IPS-11a (cell line): ENCODE results near the gene ITSN1.
"Not testable (repeated sequence)": the region's sequence is repeated elsewhere in the genome, so short reads cannot be mapped to it uniquely, and the experiment has no call there.

Experiments
- H3K4me3 ChIP-seq: one replicate; pipeline ENCODE4 v1.5.1; 2013; ENCODE audit warnings: low read depth, low read length, control low read depth

The ITSN1 gene

GRCh38 chr21:33721081-33721480, 78.8 kb downstream of the ITSN1 start:
- H3K4me3 ChIP-seq = no peak overlapping the region

GRCh38 chr21:33729139-33729538, 86.8 kb downstream of the ITSN1 start:
- H3K4me3 ChIP-seq = not testable (repeated sequence)

GRCh38 chr21:33729641-33730040, 87.3 kb downstream of the ITSN1 start:
- H3K4me3 ChIP-seq = no peak overlapping the region

GRCh38 chr21:33731447-33731846, 89.1 kb downstream of the ITSN1 start:
- no peak overlapping the region for H3K4me3 ChIP-seq

GRCh38 chr21:33732038-33732437, 89.7 kb downstream of the ITSN1 start:
- no peak overlapping the region for H3K4me3 ChIP-seq

- H3K4me3 ChIP-seq = no peak overlapping the region
These were observed 91.3 kb downstream of the ITSN1 start for GRCh38 chr21:33733601-33734000.

- H3K4me3 ChIP-seq = no peak overlapping the region
These were observed 92.0 kb downstream of the ITSN1 start for GRCh38 chr21:33734291-33734690.

GRCh38 chr21:33734818-33735217, 92.5 kb downstream of the ITSN1 start:
- no peak overlapping the region for H3K4me3 ChIP-seq

GRCh38 chr21:33736569-33736968, 94.3 kb downstream of the ITSN1 start:
- no peak overlapping the region for H3K4me3 ChIP-seq

GRCh38 chr21:33739701-33740100, 97.4 kb downstream of the ITSN1 start:
- no peak overlapping the region for H3K4me3 ChIP-seq

- no peak overlapping the region for H3K4me3 ChIP-seq
These were observed 105.1 kb downstream of the ITSN1 start for GRCh38 chr21:33747420-33747819.

GRCh38 chr21:33748903-33749302, 106.6 kb downstream of the ITSN1 start:
- H3K4me3 ChIP-seq = no peak overlapping the region

- no peak overlapping the region for H3K4me3 ChIP-seq
These were observed 107.7 kb downstream of the ITSN1 start for GRCh38 chr21:33750017-33750416.

GRCh38 chr21:33751120-33751519, 108.8 kb downstream of the ITSN1 start:
- no peak overlapping the region for H3K4me3 ChIP-seq

GRCh38 chr21:33751533-33751932, 109.2 kb downstream of the ITSN1 start:
- no peak overlapping the region for H3K4me3 ChIP-seq

- H3K4me3 ChIP-seq = no peak overlapping the region
These were observed 110.0 kb downstream of the ITSN1 start for GRCh38 chr21:33752260-33752659.

- no peak overlapping the region for H3K4me3 ChIP-seq
These were observed 111.6 kb downstream of the ITSN1 start for GRCh38 chr21:33753886-33754285.

- H3K4me3 ChIP-seq = no peak overlapping the region
These were observed 112.2 kb downstream of the ITSN1 start for GRCh38 chr21:33754481-33754880.

- H3K4me3 ChIP-seq = no peak overlapping the region
These were observed 113.1 kb downstream of the ITSN1 start for GRCh38 chr21:33755354-33755753.

GRCh38 chr21:33760641-33761440, 118.5 kb downstream of the ITSN1 start:
- H3K4me3 ChIP-seq = no peak overlapping the region

- H3K4me3 ChIP-seq = no peak overlapping the region
These were observed 119.2 kb downstream of the ITSN1 start for GRCh38 chr21:33761441-33762036.

- H3K4me3 ChIP-seq = no peak overlapping the region
These were observed 120.7 kb downstream of the ITSN1 start for GRCh38 chr21:33762803-33763581.
